HG03025 (cell line): ENCODE data around the gene TGFBI.

Experiments
- ATAC-seq: cut with Tn5 transposase; IDR thresholded peaks from one replicate; pipeline ENCODE4 v1.9.1; 2021; ENCODE audit warnings: mild to moderate bottlenecking, moderate library complexity; ENCODE audit not compliant: unreplicated experiment, low FRiP score

The TGFBI gene

GRCh38 chr5:136028782-136029742 lies at the start of gene TGFBI:
Gene TGFBI (plus strand): TSS chr5:136028988. CDS start chr5:136029056, 68 bp downstream.
- ATAC-seq, result no peak

GRCh38 chr5:135978993-135979392 lies 49.8 kb upstream of the TGFBI start:
- no peak for ATAC-seq

- ATAC-seq, result no peak
These were observed 49.3 kb upstream of the TGFBI start for GRCh38 chr5:135979510-135979909.

- ATAC-seq, result no peak
These were observed 48.2 kb upstream of the TGFBI start for GRCh38 chr5:135980620-135981019.

GRCh38 chr5:135985951-135986350 lies 42.8 kb upstream of the TGFBI start:
- no peak for ATAC-seq

GRCh38 chr5:135986401-135986800 lies 42.4 kb upstream of the TGFBI start:
- no peak for ATAC-seq

GRCh38 chr5:135986891-135987401 lies 41.8 kb upstream of the TGFBI start:
- no peak for ATAC-seq

GRCh38 chr5:135988546-135988945 lies 40.2 kb upstream of the TGFBI start:
- ATAC-seq, result no peak

GRCh38 chr5:135989686-135990085 lies 39.1 kb upstream of the TGFBI start:
- ATAC-seq, result no peak

- ATAC-seq, result no peak
These were observed 38.1 kb upstream of the TGFBI start for GRCh38 chr5:135990528-135991255.

- no peak for ATAC-seq
These were observed 37.4 kb upstream of the TGFBI start for GRCh38 chr5:135991429-135991828.

GRCh38 chr5:135993335-135993879 lies 35.4 kb upstream of the TGFBI start:
- ATAC-seq, result no peak

- no peak for ATAC-seq
These were observed 34.7 kb upstream of the TGFBI start for GRCh38 chr5:135993880-135994636.

GRCh38 chr5:135995976-135996375 lies 32.8 kb upstream of the TGFBI start:
- ATAC-seq, result no peak

- ATAC-seq, result no peak
These were observed 32.2 kb upstream of the TGFBI start for GRCh38 chr5:135996611-135997010.

GRCh38 chr5:135997673-135998335 lies 31.0 kb upstream of the TGFBI start:
- ATAC-seq, result no peak

GRCh38 chr5:135998889-135999288 lies 29.9 kb upstream of the TGFBI start:
- ATAC-seq, result no peak

- ATAC-seq, result no peak
These were observed 29.2 kb upstream of the TGFBI start for GRCh38 chr5:135999406-136000139.

GRCh38 chr5:136000147-136000546 lies 28.6 kb upstream of the TGFBI start:
- ATAC-seq, result no peak
